ENCODE results near the gene TNFSF10. TPM values are rescaled to one million over a fixed set of nuclear protein-coding genes. Genes with fewer than 3 reads are reported as not detected.

The TNFSF10 gene
- total and polyA plus RNA-seq, 9 of the 15 experiments (the other 6 are each of a cell fraction or from before 2014, with no cell fraction given): 0.07 to 1.3 (median 0.27) TPM; not detected in 1

- TF ChIP-seq REST (IDR thresholded peaks at IDR 0.05; ENCODE audit: borderline replicate concordance) (no peak; the same call in 1 of the 2 replicates), REST (CRISPR knock-in tag; IDR thresholded peaks at IDR 0.05; ENCODE audit: low read depth) (no peak), PHB2 (IDR thresholded peaks at IDR 0.05; ENCODE audit: low read depth) (no peak), ZNF253 (CRISPR knock-in tag; conservative IDR thresholded peaks at IDR 0.05) (no peak), POLR2H (tag; IDR thresholded peaks at IDR 0.05; ENCODE audit: low read depth) (no peak)
Observed at GRCh38 chr3:172530566-172530965, 7.3 kb upstream of the TNFSF10 start (continued).

All from K562 (cell line).